GM21528 (cell line): ENCODE data around the gene MYO5A.
"Not testable (repeated sequence)": the region's sequence is repeated elsewhere in the genome, so short reads cannot be mapped to it uniquely, and the experiment has no call there.

Source experiments
- ATAC-seq: cut with Tn5 transposase; IDR thresholded peaks from one replicate; pipeline ENCODE4 v1.9.1; 2021; ENCODE audit warnings: mild to moderate bottlenecking, moderate library complexity; ENCODE audit not compliant: unreplicated experiment, low FRiP score

The MYO5A gene

DNA sequence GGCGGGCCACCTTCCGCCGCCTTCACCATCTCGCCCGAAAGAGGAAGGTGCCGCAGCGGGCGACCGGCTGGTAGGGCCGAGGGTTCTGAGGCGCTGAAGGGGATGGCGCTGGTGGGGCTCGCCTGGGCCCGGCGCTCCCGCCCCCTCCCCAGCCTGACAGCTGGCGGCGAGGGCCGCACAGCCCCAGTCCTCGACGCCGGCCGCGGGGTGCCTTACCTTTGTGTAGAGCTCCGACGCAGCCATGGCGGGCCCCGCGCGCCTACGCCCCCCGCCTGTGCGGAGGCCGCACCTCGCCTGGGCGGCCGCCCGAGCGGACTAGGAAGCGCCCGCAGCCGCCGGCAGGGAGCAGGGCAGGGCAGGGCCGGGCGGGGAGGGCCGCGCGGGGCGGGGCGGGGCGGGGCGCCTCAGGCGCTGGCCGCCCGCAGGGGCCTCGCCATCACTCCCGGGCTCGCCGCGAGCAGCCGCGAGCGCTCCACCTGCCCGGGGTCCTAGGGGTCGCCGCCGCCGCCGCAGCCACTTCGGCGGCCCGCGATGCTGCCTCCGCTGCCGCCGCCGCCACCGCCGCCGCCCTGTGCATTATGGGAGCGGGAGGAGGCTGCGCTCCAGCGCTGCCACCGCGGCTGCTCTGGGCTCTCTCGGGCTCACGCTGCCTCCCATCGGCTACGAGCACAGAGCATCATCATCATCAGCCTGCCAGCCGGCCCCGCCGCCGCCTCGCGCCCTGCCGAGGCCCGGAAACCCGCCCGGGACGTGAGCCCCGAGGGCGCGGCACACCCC is at the start of gene MYO5A:
TSS of gene MYO5A (minus strand) at position 317 of the 777 bp plus-strand sequence. CDS start at position 243, 74 bp downstream.
- ATAC-seq: peak; percentile 82

DNA sequence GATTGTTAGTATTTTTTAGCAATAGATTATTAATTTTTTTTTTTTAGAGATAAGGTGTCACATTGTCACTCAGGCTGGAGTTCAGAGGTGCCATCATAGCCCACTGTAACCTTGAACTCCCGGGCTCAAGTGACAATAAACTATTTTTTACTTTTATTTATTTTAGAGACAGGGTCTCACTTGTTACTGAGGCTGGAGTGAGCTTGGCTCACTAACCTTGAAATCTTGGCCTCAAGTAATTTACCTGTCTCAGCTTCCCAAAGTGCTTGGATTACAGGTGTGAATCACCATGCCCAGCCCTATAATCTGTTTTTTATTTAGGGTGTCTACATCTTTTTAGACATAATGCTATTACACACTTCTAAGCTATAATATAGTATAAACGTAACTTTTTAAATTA is 48.0 kb upstream of the MYO5A start:
- ATAC-seq: no peak

DNA sequence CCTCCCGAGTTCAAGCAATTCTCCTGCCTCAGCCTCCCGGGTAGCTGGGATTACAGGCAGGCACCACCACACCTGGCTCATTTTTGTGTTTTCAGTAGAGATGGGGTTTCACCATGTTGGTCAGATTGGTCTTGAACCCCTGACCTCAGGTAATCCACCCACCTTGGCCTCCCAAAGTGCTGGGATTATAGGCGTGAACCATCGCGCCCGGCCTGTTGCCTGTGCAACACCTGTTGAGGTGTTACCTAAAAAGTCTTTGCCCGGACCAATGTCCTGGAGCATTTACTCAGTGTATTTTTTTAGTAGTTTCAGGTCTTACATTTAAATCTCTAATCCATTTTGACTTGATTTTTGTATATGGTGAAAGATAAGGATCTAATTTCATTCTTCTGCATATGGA is 46.9 kb upstream of the MYO5A start:
- not testable (repeated sequence) for ATAC-seq

DNA sequence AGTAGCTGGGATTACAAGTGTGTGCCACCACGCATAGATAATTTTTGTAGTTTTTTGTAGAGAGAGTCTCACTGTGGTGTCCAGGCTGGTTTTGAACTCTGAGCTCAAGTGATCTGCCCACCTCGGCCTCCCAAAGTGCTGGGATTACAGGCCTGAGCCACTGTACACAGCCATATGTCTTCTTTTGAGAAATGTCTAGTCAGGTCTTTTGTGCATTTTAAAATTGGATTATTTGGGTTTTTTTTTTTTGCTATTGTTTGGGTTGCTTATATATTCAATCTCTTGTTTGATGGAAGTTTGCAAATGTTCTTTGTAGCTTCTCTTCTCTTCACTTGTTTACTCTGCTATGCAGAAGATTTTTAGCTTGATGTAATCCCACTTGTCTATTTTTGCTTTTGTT is 46.4 kb upstream of the MYO5A start:
- ATAC-seq: no peak

DNA sequence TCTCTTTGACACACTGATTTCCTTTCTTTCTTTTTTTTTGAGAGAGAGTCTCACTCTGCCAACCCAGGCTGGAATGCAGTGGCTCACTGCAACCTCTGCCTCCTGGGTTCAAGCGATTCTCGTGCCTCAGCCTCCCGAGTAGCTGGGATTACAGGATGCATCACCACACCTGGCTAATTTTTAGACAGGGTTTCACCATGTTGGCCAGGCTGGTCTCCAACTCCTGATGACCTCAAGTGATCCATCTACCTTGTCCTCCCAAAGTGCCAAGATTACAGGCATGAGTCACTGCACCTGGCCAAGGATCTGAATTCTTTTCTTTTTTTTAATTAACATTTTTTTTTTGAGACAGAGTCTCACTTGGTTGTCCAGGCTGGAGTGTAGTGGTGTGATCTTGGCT is 45.9 kb upstream of the MYO5A start:
- not testable (repeated sequence) for ATAC-seq

DNA sequence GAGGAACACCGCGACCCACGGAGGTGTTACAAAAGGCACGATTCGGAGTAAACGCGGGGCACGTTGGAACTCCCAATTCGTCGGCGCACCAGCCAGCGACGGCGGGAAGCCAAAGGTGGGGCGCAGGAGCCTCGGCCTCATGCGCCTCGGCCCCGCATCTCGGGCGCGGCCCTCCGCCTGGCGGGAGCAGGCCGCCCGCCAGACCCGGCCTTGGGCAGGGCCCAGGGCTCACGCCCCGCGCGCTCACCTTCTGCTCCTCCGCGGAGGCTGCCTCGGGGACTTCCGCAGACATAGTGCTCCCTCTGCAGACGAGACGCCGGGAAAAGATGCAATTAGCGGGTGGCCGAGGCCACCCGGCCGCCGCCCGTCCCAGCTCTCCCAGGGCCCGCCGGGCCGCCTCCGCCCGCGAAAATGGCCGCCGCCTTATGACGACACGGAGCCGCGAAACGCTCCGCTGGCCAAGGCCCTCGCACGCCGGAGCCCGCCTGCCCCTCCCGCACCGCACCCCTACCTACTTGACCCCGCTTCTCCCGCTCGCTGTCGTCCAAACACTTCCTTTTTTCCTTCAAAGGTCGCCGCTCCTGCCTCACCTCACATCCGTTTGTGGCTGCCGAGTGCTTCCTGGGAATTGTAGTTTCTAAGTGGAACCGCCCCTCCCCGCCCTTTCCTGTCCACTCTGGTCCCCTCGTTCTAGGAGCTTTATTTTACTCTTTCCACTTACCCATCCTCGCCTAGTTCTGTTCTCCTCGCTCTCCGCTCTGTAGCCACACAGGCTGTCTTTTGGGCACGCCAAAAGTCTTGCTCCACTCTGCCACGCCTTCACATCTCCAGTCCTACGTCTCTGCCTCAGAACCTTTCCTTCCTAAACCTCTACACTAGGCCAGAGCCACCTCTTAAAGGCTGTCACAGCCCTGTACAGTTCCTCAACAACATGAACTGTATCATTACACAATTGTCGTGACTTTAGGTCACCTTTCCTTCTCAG is 40.2 kb upstream of the MYO5A start, which contains the start of gene ARPP19:
TSS of gene ARPP19 (minus strand) at position 430 of the 985 bp plus-strand sequence. CDS start at position 292, 138 bp downstream.
- ATAC-seq: peak; percentile 65

DNA sequence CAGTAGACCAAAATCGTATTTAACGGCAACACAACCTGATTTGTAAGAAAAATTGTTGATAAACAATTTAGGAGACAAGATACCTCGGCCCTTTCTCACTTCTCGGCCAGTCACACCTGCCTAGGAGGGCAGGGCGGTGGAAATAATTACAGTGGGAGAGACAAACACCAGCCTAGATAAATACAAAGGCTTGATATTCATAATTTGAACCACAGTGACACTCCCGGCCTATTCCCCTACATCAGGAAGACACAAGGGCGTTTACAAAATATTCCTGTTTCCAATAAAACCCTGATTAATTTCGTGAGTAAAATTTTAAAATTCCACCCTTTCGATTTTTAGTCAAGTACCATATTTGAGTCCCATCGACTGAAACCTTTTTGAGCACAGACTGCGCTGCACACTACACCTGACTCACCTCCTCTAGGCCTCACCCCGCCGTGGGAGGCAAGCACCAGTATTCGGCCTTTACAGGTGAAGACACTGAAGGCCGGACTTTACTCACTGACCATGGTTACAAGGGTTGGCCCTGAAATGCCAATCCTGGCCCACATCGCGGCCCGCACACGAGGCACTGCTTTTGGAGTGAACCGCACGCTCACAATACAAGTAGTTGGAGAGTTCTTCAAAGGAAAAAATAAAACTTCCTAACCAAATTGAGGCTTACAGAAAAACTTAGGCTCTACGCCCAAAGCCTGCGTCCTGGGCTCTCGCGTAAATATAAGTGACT is 39.4 kb upstream of the MYO5A start:
- ATAC-seq: peak; percentile 34

DNA sequence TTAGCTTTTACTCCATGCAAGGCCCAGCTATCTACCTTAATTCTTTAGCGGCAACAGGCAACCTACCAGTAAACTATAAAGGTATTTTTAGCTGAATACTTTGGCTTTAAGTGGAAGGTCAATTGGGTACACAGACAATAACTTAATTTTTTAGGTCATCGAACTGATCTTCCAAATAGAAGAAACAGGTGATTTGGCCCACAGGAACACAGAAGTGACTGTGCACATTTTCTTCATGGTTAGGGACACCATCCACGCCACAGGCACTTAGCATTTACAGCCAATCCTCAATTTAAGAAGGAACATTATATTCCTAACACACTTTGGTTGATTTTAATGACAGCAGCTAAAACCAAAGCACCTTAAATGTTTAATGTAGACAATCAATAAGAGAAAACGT is 38.2 kb upstream of the MYO5A start:
- no peak for ATAC-seq

DNA sequence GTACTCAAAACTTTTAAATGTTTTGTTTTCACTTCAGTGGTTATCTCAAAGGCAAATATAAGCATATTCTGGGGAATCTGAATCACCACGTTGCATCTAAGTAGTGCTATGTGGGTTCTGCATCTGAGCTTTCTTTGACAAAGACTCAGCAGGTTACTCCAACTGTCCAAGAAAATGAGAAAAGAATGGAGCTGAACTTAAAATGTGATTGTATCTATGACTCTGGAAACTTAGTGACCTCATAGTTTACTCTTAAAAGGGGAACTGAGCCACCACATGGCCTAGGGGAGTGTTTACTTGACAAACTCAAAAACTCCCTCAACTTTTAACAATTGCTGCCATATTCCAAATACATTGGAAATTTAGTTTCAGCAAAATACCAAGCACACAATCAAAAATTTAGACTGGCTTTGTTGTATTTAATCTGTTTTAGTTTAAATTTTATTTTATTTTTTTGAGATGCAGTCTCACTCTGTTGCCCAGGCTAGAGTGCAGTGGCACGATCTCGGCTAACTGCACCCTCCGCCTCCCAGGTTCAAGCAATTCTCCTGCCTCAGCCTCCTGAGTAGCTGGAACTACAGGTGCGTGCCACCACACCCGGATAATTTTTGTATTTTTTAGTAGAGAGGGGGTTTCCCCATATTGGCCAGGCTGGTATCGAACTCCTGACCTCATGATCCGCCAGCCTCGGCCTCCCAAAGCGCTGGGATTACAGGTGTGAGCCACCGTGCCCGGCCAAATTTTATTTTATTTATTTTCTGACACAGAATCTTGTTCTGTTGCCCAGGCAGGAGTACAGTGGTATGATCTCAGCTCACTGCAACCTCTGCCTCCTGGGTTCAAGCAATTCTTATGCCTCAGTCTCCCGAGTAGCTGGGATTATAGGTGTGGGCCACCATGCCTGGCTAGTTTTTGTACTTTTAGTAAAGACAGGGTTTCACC is 37.0 kb upstream of the MYO5A start:
- ATAC-seq: not testable (repeated sequence)

DNA sequence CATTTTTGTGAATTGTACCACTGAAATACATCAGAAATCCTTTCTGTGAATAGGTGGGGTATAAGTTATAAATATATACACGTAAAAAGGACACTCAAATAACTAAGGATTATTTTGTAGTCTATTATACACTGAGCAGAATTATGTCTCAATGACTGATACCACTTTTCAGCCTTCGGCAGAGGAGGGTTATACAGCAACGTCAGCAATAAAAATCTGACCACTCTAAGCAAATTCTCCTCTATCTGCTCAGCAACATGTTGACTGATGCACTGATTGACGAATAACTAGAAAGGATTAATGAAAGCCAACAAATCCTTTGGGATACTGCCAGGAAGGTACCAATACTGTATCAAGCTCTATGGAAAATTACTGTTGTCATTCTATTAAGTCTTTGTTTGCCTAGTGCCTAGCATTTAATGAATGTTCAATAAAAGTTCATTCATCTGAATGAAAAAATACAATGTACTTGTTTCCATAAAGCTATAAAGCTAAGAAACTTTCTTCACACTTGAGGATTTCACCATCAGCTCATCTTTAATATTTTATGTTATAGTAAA is 34.9 kb upstream of the MYO5A start:
- no peak for ATAC-seq

DNA sequence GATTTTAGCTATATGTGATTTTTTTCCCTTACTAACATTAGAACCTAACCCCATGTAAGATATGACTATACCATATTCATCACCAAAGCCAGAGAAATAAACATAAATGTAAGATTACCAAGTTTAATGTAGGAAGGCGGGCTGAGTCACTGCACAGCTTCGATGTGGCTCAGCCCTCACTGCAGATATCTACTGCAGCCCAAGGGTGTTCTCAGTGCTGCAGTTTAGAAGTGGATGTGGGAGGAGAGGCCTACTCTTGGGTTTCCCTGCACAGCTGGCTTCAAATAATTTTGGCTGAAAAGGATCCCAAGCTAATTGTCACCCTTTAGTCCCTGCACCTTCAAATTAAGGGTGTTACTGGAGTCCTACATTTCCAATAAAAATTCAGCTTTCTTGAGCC is 30.9 kb upstream of the MYO5A start:
- ATAC-seq: peak; percentile 48

DNA sequence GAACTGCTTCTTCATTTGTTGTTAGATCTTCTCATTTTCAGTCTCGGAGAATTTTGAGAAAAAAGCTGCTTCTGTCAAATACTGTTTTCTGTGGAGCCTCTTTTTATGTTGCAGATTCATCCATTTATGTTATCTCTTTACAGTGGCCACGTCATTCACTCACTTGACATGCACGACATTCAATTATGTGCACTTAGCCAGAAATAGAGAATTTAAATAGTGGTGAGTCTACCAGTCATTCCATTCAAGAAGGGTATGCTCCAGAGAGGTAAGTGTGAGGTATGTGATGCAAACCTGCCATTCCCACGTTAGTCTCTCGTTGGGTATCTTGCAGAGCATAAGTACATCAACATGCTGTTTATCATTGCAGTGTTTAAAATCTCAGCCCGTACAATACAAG is 30.3 kb upstream of the MYO5A start:
- ATAC-seq: peak; percentile 3

DNA sequence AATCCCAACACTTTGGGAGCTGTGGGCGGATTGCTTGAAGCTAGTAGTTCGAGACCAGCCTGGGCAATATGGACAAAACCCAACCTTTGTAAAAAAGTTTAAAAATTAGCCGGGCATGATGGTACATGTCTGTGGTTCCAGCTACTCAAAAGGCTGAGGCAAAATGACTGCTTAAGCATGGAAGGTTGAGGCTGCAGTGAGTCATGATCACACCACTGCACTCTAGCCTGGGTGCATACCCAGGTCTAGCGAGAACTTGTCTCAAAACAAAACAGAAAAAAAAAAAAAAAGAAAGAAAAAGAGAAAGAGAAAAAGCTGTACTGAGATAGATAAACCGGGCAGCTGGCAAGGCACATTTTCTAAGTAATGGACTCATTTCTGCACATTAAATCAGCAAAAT is 29.5 kb upstream of the MYO5A start:
- no peak for ATAC-seq

DNA sequence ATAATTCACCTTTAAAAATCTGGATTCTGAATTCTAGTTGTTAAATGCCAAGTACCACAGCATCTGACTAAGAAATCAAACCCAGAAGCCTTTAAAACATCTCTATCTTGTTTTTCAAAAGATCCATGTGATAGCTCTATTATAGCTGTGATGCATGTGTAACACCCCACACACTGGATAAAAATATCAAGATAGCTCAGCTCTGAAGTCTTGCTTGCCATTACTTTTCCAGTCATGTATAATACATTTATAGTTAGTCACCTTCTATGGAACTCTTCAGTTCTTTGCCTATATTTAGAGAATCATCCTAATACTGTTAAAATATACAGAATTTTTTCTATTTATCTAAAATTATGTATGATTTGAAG is 28.6 kb upstream of the MYO5A start:
- no peak for ATAC-seq

DNA sequence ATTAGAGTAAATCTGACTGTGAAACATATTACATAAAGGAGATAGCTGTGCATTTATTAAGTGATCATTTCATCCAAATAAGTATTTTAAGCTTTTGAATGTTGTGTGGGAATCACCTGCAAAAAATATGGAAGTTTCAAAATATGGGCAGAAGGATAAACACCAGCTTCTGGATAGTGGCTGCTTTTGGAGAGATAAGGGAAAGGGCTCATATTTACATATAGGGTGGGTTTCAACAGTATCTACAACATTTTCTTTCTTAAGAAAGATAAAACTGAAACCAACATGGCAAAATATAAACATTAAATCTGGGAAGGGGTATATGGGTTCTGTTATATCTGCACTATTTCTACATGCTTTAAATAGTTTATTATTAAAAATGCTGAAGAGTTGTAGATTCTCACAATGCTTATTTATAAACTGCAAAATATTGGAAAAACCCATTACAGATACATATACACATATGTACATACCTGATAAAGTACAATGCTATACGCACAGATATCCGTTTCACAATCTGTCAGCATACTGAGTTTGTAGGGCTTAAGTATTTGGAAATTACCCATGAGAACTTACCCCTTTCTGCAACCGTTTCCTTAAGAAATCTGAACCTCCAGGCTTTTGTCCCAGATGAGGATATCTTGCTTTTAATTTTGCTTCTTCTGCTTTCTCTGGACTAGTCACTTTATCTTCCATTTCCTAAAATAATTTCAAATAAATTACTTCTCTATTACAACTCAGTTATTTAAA is 28.0 kb upstream of the MYO5A start:
- no peak for ATAC-seq

DNA sequence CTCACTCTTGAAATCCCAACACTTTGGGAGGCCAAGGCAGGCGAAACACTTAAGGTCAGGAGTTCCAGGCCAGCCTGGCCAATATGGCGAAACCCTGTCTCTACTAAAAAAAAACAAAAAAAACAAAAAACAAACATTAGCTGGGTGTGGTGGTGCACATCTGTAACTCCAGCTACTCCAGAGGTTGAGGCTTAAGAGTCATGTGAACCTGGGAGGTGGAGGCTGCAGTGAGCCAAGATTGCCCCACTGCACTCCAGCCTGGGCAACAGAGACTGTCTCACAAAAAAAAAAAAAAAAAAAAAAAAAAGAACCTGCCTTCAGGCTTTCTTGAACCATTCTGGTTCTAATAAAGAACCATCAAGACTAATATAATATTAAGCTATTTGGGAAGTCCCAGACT is 23.6 kb upstream of the MYO5A start:
- ATAC-seq: no peak

DNA sequence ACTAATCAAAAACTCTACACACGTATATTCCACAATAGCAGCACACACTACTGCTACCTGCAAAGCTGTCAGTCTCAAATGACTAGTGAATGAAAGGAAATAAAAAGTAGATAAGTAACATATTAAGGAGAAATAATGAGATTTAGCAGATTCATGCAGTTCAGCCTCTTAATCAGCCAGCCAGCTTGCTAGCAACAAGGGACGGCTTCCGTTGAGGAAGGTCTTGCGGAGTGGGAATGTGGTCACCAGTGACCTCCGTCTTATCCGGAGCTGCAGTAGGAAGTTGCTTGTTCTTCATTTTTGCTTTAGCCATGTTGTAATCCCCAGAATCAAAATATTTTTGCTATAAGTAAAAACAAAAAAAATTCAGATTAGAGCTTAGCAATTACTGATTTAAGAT is 23.1 kb upstream of the MYO5A start:
- no peak for ATAC-seq

DNA sequence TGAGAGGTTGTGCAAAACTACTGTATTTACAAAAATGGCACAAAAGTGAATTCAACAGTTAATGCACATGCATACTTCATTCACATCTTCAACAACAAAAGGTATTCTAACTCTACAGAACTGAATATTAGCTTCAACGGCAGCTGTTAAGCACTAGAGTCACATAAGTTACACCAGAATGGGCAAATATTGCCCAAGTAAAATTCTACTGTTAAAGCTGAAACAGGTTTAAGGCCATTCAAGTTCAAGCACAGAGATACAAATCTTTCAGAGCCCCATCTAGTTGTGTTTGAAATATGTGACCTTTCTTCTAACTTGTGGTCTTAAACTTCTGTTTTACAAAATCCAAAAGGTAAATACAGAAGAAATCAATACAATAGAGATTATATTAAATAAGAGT is 22.5 kb upstream of the MYO5A start:
- not testable (repeated sequence) for ATAC-seq
